GM18511 (cell line): Measurements from ENCODE around the gene CRYZ.
A peak's percentile ranks its signal among the peaks of the same experiment; 100 is the strongest.
"Not testable (repeated sequence)": the region's sequence is repeated elsewhere in the genome, so short reads cannot be mapped to it uniquely, and the experiment has no call there.

Experiments used
- ATAC-seq: cut with Tn5 transposase; IDR thresholded peaks from one replicate; pipeline ENCODE4 v1.9.1; 2021; ENCODE audit warnings: mild to moderate bottlenecking, moderate library complexity; ENCODE audit not compliant: unreplicated experiment

Gene CRYZ

DNA sequence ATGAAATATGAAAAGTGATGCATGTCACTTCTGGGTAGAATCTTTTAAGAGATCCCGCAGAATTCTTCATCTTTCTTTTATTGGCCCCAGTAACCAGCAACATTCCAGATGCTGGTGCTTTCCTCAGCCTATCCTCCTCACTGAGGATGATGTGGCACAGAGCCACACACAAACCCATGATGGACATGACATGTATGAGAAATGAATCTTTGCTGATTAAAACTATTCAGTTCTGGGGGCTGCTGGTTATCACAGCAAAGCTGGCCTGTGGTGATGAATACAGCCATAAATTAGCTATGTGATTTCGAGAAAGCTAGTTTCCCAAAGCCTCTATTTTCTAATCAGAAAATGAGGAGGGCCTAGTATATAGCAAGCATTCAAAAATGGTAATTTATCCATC is 51.0 kb downstream of the CRYZ start:
- peak; percentile 4 for ATAC-seq

- ATAC-seq, result peak; percentile 93
These were observed 51.4 kb downstream of the CRYZ start for GRCh38 chr1:74681449-74681848.

- peak; percentile 48 for ATAC-seq
These were observed 51.8 kb downstream of the CRYZ start for GRCh38 chr1:74681001-74681400.

DNA sequence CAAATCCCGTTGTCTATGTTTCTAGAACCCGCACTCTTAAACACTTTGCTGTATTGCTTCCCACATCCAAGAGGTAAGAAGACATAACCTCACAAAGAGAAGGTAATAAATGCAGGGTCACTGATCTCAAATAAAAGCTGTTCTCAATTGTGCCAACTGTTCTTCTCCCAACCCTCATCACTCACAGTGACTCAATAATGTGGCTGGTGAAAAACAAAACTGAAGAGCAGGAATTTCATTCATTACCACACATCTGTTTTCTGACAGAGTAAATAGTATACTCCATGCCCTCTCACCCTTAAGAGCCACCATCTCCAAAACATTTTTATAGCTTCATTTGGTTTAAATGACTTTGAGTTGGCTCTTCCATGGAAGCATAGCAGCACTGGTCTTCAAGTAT is 53.0 kb downstream of the CRYZ start:
- ATAC-seq, result no peak

DNA sequence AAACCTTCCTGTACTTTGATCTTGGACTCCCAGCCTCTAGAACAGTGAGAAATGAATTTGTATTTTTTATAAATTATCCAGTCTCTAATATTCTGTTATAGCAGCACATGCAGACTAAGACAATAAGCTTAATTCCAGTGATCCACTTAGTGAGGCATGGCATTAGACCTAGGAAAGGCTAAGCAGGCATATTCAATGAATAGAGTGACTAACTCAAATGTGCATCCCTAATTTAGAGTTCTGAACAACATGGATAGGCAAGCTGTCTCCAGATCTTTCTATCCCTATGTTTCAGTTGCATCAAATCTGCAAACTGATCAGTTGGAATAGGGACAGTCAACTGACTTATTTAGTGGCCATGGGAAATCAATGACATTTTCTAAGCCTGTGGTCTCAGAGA is 54.9 kb downstream of the CRYZ start:
- no peak for ATAC-seq

GRCh38 chr1:74674278-74675048 is 58.4 kb downstream of the CRYZ start:
- peak; percentile 36 for ATAC-seq

GRCh38 chr1:74673351-74674111 is 59.3 kb downstream of the CRYZ start, which contains the start of gene ERICH3:
Gene ERICH3 (minus strand): TSS chr1:74673792. CDS start chr1:74673519, 273 bp downstream.
- peak; percentile 64 for ATAC-seq

DNA sequence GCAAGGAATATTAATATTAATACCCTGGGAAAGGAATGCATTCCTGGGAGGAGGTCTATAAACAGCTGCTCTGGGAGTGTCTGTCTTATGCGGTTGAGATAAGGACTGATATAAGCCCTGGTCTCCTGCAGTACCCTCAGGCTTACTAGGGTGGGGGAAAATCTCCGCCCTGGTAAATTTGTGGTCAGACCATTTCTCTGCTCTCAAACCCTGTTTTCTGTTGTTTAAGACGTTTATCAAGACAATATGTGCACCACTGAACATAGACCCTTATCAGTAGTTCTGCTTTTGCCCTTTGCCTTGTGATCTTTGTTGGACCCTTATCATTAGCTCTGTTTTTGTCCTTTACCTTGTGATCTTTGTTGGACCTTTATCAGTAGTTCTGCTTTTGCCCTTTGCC is 62.0 kb downstream of the CRYZ start:
- not testable (repeated sequence) for ATAC-seq
